GM21717 (cell line): Measurements from ENCODE around the gene EPHB2.

ENCODE experiments used
- ATAC-seq: cut with Tn5 transposase; IDR thresholded peaks from one replicate; pipeline ENCODE4 v1.9.1; 2021; ENCODE audit warnings: mild to moderate bottlenecking, moderate library complexity; ENCODE audit not compliant: unreplicated experiment

EPHB2 gene

GRCh38 chr1:22815421-22816066, 104.9 kb downstream of the EPHB2 start:
- no peak for ATAC-seq

- no peak for ATAC-seq
These were observed 105.6 kb downstream of the EPHB2 start for GRCh38 chr1:22816067-22816775.

- no peak for ATAC-seq
These were observed 106.2 kb downstream of the EPHB2 start for GRCh38 chr1:22816803-22817202.

DNA sequence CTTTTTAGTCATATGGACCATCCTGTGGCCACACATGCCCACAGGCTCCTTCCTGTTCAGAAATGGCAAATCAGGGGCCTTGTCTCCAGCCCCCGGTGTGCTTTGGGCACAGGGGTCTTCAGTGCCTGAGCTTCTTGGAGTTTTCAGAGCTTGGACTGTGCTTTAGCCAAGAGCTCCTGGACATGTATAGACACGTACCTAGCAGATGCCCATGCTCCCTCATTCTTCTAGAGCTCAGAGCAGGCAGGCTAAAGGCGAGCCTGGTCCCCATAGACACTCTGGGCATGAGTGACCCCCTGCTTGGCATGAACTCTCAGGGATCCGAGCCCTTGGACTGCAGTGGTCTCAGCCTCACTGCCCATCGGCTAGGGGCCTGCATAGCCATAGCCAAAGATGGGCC, 106.8 kb downstream of the EPHB2 start:
- ATAC-seq = no peak

GRCh38 chr1:22818061-22818770, 107.6 kb downstream of the EPHB2 start:
- no peak for ATAC-seq

DNA sequence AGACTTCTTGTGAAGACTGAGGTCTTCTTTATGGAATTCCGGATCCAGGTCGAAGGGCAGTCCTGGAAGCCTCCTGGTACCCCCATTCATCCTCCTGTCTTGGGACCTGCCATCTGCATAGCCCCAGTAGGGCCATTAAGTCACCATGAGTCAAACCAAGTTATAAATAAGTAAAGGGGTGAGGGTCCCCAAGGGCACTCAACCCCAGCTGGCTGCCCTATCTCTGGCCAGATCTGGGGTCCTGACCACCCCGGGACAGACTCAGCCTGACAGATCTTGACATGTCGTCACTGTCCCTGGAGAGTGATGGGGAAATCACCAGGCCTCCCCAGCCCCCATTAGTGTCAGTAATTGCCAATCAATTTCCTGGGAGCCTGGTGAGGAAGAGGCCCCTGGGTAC, 108.7 kb downstream of the EPHB2 start:
- ATAC-seq = no peak

GRCh38 chr1:22821027-22821426, 110.4 kb downstream of the EPHB2 start:
- ATAC-seq = no peak

- ATAC-seq = no peak
These were observed 111.7 kb downstream of the EPHB2 start for GRCh38 chr1:22822371-22822770.

- no peak for ATAC-seq
These were observed 113.8 kb downstream of the EPHB2 start for GRCh38 chr1:22824466-22824865.

- no peak for ATAC-seq
These were observed 114.3 kb downstream of the EPHB2 start for GRCh38 chr1:22824975-22825374.

GRCh38 chr1:22825486-22826189, 115.0 kb downstream of the EPHB2 start:
- ATAC-seq = no peak

DNA sequence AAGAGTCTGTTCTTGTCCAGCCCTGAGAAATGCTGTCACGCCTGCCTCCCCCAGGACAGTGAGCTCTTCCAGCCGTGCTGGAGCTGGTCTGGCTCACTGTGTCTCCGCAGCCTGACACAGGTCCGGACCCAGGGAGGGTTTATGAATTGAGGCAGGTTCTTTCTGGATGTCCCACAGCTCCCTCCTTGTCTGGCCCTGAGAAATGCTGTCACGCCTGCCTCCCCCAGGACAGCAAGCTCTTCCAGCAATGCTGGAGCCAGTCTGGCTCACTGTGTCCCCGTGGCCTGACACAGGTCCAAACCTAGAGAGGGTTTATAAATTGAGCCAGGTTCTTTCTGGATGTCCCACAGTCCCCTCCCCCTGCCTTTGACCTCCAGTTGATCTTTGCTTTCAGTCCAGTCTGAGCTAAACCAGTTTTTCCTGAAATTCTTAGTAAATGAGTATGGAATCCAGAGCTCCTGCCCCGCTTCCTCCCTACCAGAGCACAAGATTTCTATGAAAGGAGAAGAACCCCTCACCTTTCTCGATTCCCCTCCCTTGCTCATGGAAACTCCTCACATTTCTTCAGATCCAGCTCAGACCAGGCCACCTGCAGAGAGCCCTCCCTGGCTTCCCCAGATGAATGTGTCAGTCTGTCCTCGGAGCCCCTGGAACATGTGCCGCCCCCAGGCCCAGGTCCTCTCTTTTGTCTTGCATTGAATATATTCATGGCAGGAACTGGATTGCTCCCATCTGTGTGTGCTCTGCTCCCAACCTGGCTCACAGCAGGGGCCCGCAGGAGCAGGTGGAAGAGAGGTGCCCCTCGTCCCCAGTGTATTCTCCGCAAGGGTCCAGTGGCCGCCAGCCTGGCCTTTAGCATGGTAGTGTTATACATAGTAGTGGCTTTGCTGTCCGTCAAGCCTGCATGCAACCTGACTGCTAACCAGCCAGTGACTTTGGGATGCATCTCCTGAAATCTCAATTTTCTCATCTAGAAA, 116.3 kb downstream of the EPHB2 start:
- no peak for ATAC-seq

DNA sequence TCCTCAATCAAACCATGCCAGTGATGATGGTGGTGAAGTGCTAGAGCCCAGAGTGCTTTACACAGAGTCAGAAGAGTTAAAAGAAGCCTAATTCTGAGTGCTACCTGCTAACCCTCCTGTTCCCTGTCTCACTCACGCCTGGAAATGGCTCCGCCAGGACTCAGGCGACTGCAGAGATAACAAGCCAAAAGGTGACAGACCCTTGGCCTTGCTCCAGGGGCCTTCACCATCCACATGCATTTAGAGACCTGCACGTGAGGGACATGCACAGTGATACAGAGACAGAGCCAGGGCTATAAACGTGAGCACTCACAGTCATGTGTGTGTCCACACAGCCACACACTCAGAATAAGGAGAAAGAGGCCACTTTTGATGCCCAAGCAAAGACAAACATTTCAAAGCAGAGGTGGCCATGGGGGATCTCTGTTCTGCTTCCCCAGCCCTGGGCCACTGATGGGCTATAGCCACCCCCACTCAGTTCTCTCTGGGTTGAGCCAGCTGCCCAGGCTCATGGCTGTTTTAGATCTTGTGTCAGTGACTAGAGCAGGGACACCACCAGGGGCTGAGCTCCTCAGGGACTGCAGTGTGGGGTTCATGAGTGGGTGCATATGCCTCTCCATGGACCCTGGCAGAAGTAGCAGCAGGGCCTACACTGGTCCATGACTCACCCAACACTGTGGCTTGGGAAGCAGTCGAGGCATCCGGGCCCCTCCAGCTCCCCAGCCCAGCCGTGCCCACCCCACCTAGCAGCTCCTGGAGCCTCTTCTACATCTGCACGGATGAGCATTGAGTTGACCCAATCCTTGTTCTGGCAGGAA, 117.2 kb downstream of the EPHB2 start:
- ATAC-seq = no peak

- no peak for ATAC-seq
These were observed 118.1 kb downstream of the EPHB2 start for GRCh38 chr1:22828484-22829308.

DNA sequence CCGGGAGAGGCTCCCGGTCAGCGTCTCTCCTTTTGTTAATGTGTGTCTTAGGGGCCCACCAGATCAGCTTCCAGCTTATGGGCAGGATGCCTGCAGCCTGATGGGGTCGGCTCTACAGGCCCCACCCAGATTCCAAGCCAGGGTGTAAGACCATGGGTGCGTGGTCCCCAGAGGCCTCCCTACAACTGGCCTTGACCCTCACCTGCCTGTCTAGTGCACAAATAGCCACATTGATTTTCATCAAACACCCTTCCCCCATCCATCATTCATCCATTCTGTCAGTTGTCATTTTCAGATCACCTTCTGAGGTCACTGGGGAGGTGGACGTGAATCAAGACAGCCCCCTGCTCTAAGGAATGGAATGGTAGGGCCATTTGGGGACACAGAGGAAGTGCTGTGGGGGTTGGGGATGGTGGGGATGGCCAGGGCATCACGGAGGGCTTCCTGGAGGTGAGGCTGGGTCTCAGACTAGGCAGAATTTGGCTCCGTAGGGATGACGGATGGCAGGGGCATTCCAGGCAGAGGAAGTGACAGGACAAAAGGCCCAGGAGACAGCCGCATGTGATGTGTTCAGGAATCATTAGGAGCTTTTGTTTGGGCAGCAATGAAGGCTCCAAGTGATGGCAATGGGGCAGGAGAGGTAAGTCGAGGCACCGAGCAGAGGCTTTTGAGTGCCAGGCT, 118.8 kb downstream of the EPHB2 start:
- no peak for ATAC-seq

- no peak for ATAC-seq
These were observed 119.5 kb downstream of the EPHB2 start for GRCh38 chr1:22830041-22830566.

DNA sequence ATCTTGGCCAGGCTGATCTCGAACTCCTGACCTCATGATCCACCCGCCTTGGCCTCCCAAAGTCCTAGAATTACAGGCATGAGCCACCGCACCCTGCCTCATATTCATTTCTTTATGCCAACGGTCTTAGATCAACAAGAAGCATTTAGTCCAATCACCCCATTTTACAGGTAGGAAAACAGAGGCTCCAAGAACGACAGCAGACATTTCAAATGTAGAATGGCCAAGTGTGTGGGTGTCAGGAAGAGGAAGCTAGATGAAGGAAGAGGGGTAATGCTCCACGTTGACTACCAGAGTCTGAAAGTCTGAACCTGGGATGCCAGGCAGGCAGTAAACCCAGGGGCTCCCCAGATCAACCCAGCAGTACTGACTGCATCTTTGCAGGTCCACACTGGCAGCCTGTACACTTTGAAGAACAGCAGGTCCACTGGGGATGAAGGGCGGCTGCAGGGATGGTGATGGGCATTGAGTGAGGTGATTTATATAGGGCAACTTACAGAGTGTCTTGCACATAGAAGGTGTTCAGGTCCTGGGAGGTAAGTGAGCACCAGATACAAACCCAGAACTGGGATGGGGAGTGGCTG, 120.2 kb downstream of the EPHB2 start:
- no peak for ATAC-seq
